Fibroblast of mammary gland (primary cell): ENCODE measurements around the gene NEGR1.
A peak's percentile ranks its signal among the peaks of the same experiment; 100 is the strongest.

Experiments used
- DNase-seq: peaks from one replicate; pipeline ENCODE4 v3.0.0-alpha.2; 2010; ENCODE audit warnings: low read depth
- H3K4me3 ChIP-seq: 2 replicates; pipeline ENCODE4 v1.5.1; 2011; ENCODE audit warnings: low read depth, mild to moderate bottlenecking, low read length, moderate library complexity; ENCODE audit not compliant: control insufficient read depth
- TF ChIP-seq, protein P1 (sequence below): conservative IDR thresholded peaks from 2 replicates; pipeline ENCODE4 v1.5.1; 2011; ENCODE audit warnings: low read depth, low read length, inconsistent platforms; ENCODE audit not compliant: control insufficient read depth, insufficient read depth

The NEGR1 gene

DNA sequence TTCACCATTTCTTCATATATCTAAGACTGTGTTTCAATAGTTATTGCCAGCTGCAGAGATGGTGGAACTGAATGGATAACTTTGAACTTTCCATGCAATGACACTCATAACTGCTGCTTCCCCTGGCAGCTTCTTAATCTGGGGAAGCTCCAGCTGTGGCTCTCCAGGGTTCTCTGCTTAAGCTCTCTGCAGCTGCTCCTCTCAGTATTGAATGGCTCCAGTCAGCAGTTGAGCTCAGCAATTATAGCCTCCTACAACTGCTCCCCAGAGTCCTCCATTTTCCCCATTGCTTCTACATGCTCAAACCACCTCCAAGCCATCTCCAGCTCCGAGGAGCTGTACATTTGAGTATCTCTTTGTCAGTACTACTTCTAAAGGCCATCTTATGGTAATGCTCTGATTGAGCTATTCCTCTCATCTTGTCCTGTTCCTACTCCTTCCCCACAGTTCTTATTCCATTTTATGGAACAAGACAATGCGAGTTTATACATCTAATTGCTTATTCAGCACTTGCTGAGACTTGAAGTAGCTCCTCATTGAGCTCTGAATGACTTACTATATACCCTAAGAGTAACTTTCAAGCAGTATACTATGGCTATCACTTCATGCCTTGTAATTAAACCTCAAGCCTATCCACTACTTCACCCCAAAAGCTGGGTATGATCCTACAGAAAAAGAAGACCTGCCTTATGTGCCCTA lies 362.4 kb downstream of the NEGR1 start:
- TF ChIP-seq, protein P1, sequence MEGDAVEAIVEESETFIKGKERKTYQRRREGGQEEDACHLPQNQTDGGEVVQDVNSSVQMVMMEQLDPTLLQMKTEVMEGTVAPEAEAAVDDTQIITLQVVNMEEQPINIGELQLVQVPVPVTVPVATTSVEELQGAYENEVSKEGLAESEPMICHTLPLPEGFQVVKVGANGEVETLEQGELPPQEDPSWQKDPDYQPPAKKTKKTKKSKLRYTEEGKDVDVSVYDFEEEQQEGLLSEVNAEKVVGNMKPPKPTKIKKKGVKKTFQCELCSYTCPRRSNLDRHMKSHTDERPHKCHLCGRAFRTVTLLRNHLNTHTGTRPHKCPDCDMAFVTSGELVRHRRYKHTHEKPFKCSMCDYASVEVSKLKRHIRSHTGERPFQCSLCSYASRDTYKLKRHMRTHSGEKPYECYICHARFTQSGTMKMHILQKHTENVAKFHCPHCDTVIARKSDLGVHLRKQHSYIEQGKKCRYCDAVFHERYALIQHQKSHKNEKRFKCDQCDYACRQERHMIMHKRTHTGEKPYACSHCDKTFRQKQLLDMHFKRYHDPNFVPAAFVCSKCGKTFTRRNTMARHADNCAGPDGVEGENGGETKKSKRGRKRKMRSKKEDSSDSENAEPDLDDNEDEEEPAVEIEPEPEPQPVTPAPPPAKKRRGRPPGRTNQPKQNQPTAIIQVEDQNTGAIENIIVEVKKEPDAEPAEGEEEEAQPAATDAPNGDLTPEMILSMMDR: no peak
- DNase-seq: no peak
- no peak overlapping the region for H3K4me3 ChIP-seq

DNA sequence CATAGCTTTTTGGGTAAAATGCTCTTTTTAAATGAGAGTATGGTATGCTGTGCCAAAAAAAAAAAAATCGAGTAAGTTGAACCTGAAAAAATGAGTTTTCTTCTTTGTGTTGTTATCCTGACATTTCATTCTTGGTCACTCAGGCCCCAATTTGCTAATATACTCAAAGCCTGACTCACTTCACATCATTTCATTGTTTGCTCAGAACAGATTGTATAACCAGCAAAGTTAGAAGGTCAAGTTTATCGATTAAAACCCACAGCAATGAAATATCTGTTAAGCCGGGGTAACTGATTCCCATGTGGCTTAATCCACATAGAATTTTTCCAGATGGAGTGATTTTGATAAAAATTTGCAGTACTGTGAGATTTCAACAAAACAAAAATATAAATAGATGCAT lies 363.7 kb downstream of the NEGR1 start:
- TF ChIP-seq, protein P1: no peak
- no peak overlapping the region for H3K4me3 ChIP-seq
- DNase-seq: no peak

DNA sequence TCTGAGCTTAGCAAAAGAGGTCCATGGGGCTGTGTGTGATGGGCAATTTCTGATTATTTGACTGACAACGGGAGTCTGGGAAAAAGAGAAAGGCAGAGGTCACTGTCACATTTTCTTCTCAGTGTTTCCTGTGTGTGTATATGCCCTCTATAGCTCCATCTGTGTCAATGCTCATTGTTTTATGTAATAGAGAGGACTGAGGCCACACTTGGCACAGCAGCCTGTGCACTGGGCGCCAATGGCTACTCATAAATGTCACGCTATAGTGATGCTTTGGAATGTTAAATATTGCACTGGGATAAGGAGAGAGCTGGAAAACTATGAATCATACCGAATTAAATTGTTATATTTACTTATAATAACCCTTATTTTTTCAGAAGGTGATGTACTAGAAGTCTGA lies 365.4 kb downstream of the NEGR1 start:
- TF ChIP-seq, protein P1: no peak
- H3K4me3 ChIP-seq: no peak overlapping the region
- DNase-seq: no peak

- TF ChIP-seq, protein P1: no peak
- peak; percentile 2 for DNase-seq
- no peak overlapping the region for H3K4me3 ChIP-seq
These were observed 367.7 kb downstream of the NEGR1 start for GRCh38 chr1:71914626-71915025.

GRCh38 chr1:71908871-71909390 lies 373.4 kb downstream of the NEGR1 start:
- TF ChIP-seq, protein P1: no peak
- no peak for DNase-seq
- H3K4me3 ChIP-seq: no peak overlapping the region

DNA sequence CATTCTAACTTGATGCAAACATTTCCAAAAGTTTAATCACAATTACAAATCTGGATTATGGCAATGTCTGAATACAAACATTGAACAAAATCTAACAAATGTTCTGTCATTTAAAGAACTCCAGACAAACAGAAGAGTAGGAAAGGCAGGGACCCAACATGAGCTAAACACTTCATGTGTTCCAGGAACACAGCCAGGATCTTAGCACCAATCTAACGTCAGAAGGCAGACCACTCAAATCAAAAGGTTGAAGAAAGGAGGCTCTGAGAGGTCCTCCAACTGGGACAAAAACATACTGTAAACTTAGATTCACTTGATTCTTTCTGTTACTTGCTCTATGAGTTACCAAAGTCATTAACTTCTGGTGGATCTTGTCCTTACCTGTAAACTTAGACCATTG lies 374.0 kb downstream of the NEGR1 start:
- peak; percentile 24 for DNase-seq
- no peak overlapping the region for H3K4me3 ChIP-seq
- TF ChIP-seq, protein P1: no peak
